Small intestine (tissue), 7 donors: Measurements from ENCODE around the gene NOB1. TPM values are rescaled to one million over a fixed set of nuclear protein-coding genes. Genes with fewer than 3 reads are reported as not detected.
"Not testable (repeated sequence)": the region's sequence is repeated elsewhere in the genome, so short reads cannot be mapped to it uniquely, and the experiment has no call there.

ENCODE experiments used
- DNase-seq, 2 donors: peaks; one replicate each; pipeline versions ENCODE4 v3.0.0 to v3.0.0-alpha.2; 2013
- FAIRE-seq: peaks from 2 replicates; lab custom pipeline; 2012; peaks lifted over from hg19 to GRCh38; lab: Jason Lieb, UNC
- H3K27ac ChIP-seq, 3 donors: one replicate each; pipeline ENCODE4 v1.5.1; 2013; ENCODE audit warnings: low read length in 2 of 3, mild to moderate bottlenecking in 2 of 3, control low read depth in 1 of 3, inconsistent platforms in 1 of 3, low read depth in 1 of 3, moderate library complexity in 1 of 3
- H3K27me3 ChIP-seq, 3 donors: one replicate each; pipeline ENCODE4 v1.6.1; 2013; ENCODE audit warnings: low read length in 3 of 3, inconsistent platforms in 1 of 3; ENCODE audit not compliant: control insufficient read depth in 3 of 3, insufficient read depth in 3 of 3
- H3K36me3 ChIP-seq, 3 donors: one replicate each; pipeline ENCODE4 v1.6.1; 2013; ENCODE audit warnings: low read length in 3 of 3, inconsistent platforms in 1 of 3, low read depth in 1 of 3, mild to moderate bottlenecking in 1 of 3, moderate library complexity in 1 of 3; ENCODE audit not compliant: control insufficient read depth in 3 of 3, insufficient read depth in 2 of 3
- H3K4me1 ChIP-seq, 3 donors: one replicate each; pipeline ENCODE4 v1.6.1; 2013; ENCODE audit warnings: low read length in 2 of 3, inconsistent platforms in 1 of 3, low read depth in 1 of 3, mild to moderate bottlenecking in 1 of 3, moderate library complexity in 1 of 3; ENCODE audit not compliant: control insufficient read depth in 3 of 3, insufficient read depth in 2 of 3
- H3K4me3 ChIP-seq, 3 donors: one replicate each; pipeline ENCODE4 v1.5.1; 2013; ENCODE audit warnings: low read length in 3 of 3, control low read depth in 1 of 3, inconsistent platforms in 1 of 3, low read depth in 1 of 3, mild to moderate bottlenecking in 1 of 3, moderate library complexity in 1 of 3
- H3K9me3 ChIP-seq, 2 donors: one replicate each; pipeline ENCODE4 v1.6.1; 2013; ENCODE audit warnings: low read depth in 1 of 2, low read length in 1 of 2; ENCODE audit not compliant: control insufficient read depth in 2 of 2, insufficient read depth in 1 of 2
- WGBS, 3 donors: extraction: QIAGEN DNeasy Blood & Tissue Kit; methylation state at CpG; one replicate each; pipeline ENCODE4 v1.1.7; 2013; 5-methylcytosine and 5-hydroxymethylcytosine counted together
- polyA plus RNA-seq, 4 donors: library from polyadenylated mRNA; stranded (reverse) in 3 of 4; unstranded in 1 of 4; fragments of 200-250 nt in 3 of 4; fragments of 120-200 nt in 1 of 4; gene quantifications; one replicate each; pipeline versions ENCODE4 v1.2.1 to v1.2.3, GENCODE V29; 2013
- donor health status: healthy with polysubstance abuse.
- donor health status: control.
- donor health status: control.
- donor health status: Bipolar disorder and iron deficiency.
- donor health status: healthy.

Gene NOB1
- polyA plus RNA-seq, 4 donors = 22.8 to 71.0 (median 41.4) TPM

- not testable (repeated sequence) for H3K4me1 ChIP-seq, H3K9me3 ChIP-seq, FAIRE-seq, DNase-seq, H3K27me3 ChIP-seq, H3K27ac ChIP-seq, H3K4me3 ChIP-seq
- WGBS, 3 donors = 89 to 95% (median 91%) methylated on average over 6 of the region's 6 CpGs
- peaks cover 0 to 56% (median 9%) of the 10 kb centered on the region in 3 donors for H3K36me3 ChIP-seq
Measured at GRCh38 chr16:69791391-69791847, 36.7 kb upstream of the NOB1 start.

- Histone ChIP-seq H3K36me3 (peaks cover 0 to 61% (median 11%) of the 10 kb centered on the region in 3 donors), H3K27ac (peak overlapping the region in 1 of 3 donors; percentile 4), H3K9me3 (no peaks in the 10 kb centered on the region), H3K4me1 (no peaks in the 10 kb centered on the region), H3K27me3 (no peaks in the 10 kb centered on the region), H3K4me3 (no peak overlapping the region)
- DNase-seq (peak; percentile 28 to 82), FAIRE-seq (no peak)
- 71 to 91% (median 83%) methylated on average over 4 of the region's 4 CpGs for WGBS, 3 donors
Measured at GRCh38 chr16:69787883-69788282, 33.2 kb upstream of the NOB1 start.

GRCh38 chr16:69784586-69784985 lies 29.9 kb upstream of the NOB1 start:
- DNase-seq (no peak), FAIRE-seq (no peak)
- WGBS, 3 donors = 86 to 93% (median 89%) methylated on average over 6 of the region's 6 CpGs
- Histone ChIP-seq H3K4me1 (no peaks in the 10 kb centered on the region), H3K4me3 (no peak overlapping the region), H3K27ac (no peak overlapping the region), H3K9me3 (no peaks in the 10 kb centered on the region), H3K27me3 (no peaks in the 10 kb centered on the region), H3K36me3 (peaks cover 2 to 58% (median 9%) of the 10 kb centered on the region in 3 donors)

- FAIRE-seq (no peak), DNase-seq (no peak)
- no peak overlapping the region for H3K4me3 ChIP-seq
- no peaks in the 10 kb centered on the region for H3K4me1 ChIP-seq
- H3K27me3 ChIP-seq = no peaks in the 10 kb centered on the region
- peaks cover 0 to under 1% of the 10 kb centered on the region in 2 donors for H3K9me3 ChIP-seq
- H3K36me3 ChIP-seq = peaks cover 2 to 33% (median 4%) of the 10 kb centered on the region in 3 donors
- WGBS, 3 donors = 76 to 89% (median 81%) methylated on average over 3 of the region's 3 CpGs
- H3K27ac ChIP-seq = no peak overlapping the region
Measured at GRCh38 chr16:69781118-69781517, 26.4 kb upstream of the NOB1 start.

- no peaks in the 10 kb centered on the region for H3K4me1 ChIP-seq
- FAIRE-seq (no peak), DNase-seq (no peak)
- no peak overlapping the region for H3K4me3 ChIP-seq
- no peak overlapping the region for H3K27ac ChIP-seq
- WGBS, 3 donors = 74 to 85% (median 74%) methylated on average over 2 of the region's 2 CpGs
- H3K27me3 ChIP-seq = no peaks in the 10 kb centered on the region
- H3K9me3 ChIP-seq = peaks cover 0 to 4% of the 10 kb centered on the region in 2 donors
- H3K36me3 ChIP-seq = peaks cover 2 to 30% (median 7%) of the 10 kb centered on the region in 3 donors
Measured at GRCh38 chr16:69779724-69780123, 25.0 kb upstream of the NOB1 start.

- Histone ChIP-seq H3K27ac (no peak overlapping the region), H3K4me3 (no peak overlapping the region), H3K4me1 (peaks cover 3 to 4% (median 3%) of the 10 kb centered on the region in 3 donors), H3K36me3 (peaks cover 0 to 10% (median 4%) of the 10 kb centered on the region in 3 donors), H3K9me3 (peaks cover 0 to 4% of the 10 kb centered on the region in 2 donors), H3K27me3 (no peaks in the 10 kb centered on the region)
- FAIRE-seq (no peak), DNase-seq (no peak)
Measured at GRCh38 chr16:69775563-69775962, 20.8 kb upstream of the NOB1 start.

GRCh38 chr16:69773260-69773947 lies 18.7 kb upstream of the NOB1 start:
- WGBS, 3 donors = 59 to 72% (median 71%) methylated on average over 6 of the region's 6 CpGs
- FAIRE-seq (no peak), DNase-seq (no peak)
- Histone ChIP-seq H3K4me1 (peaks cover 3 to 4% (median 3%) of the 10 kb centered on the region in 3 donors), H3K9me3 (peaks cover 0 to 4% of the 10 kb centered on the region in 2 donors), H3K27ac (no peak overlapping the region), H3K27me3 (no peaks in the 10 kb centered on the region), H3K36me3 (peaks cover 0 to 8% (median 4%) of the 10 kb centered on the region in 3 donors), H3K4me3 (no peak overlapping the region)

GRCh38 chr16:69771651-69771967 lies 16.9 kb upstream of the NOB1 start:
- Histone ChIP-seq H3K4me3 (no peak overlapping the region), H3K9me3 (peaks cover 0 to 4% of the 10 kb centered on the region in 2 donors), H3K27me3 (no peaks in the 10 kb centered on the region), H3K36me3 (peaks cover 0 to 6% (median 2%) of the 10 kb centered on the region in 3 donors), H3K27ac (no peak overlapping the region), H3K4me1 (peaks cover 3 to 9% (median 6%) of the 10 kb centered on the region in 3 donors)
- WGBS, 3 donors = 83 to 93% (median 92%) methylated on average over 2 of the region's 2 CpGs
- FAIRE-seq (no peak), DNase-seq (no peak)
